Mucosa of descending colon (tissue), 3 donors: ENCODE measurements around the gene RAET1E. TPM values are rescaled to one million over a fixed set of nuclear protein-coding genes. Genes with fewer than 3 reads are reported as not detected.

Experiments
- ATAC-seq: fragments of 200-7000 bp; cut with Tn5 transposase; one replicate; pipeline ENCODE4 v1.9.1; 2020; ENCODE audit warnings: mild to moderate bottlenecking, moderate library complexity
- DNase-seq, 3 donors: peaks; one replicate each; pipeline ENCODE4 v3.0.0-alpha.2; 2020
- H3K36me3 ChIP-seq: fragments of 200-600 bp; one replicate; pipeline ENCODE4 v1.8.0; 2021; ENCODE audit warnings: low read depth, mild to moderate bottlenecking
- H3K4me1 ChIP-seq: fragments of 200-600 bp; one replicate; pipeline ENCODE4 v1.8.0; 2021; ENCODE audit warnings: low read depth, mild to moderate bottlenecking
- H3K4me3 ChIP-seq: fragments of 200-600 bp; one replicate; pipeline ENCODE4 v1.8.0; 2021; ENCODE audit warnings: mild to moderate bottlenecking
- H3K9me3 ChIP-seq: fragments of 200-600 bp; one replicate; pipeline ENCODE4 v1.8.0; 2021; ENCODE audit warnings: mild to moderate bottlenecking
- CTCF ChIP-seq: fragments of 200-600 bp; IDR thresholded peaks from one replicate; pipeline ENCODE4 v1.8.0; 2022; ENCODE audit warnings: antibody characterized with exemption, mild to moderate bottlenecking
- intact Hi-C, 2 donors: fragments of 100-400 bp; cut with DNase I in 1 of 2; cut with micrococcal nuclease in 1 of 2; formaldehyde crosslinking; loops; one replicate each; pipeline versions ENCODE4 v1.11.0 to v1.11.1; 2022; cut with DNase I, micrococcal nuclease
- total RNA-seq, 3 donors: library from RNA; stranded (reverse); fragmentation: NEBNext Ultra II Directional in 2 of 3; extraction: Animal tissue kit (Norgen Biotek cat#: 25700) in 2 of 3; gene quantifications; one replicate each; pipeline versions ENCODE4 v1.2.1 to v1.2.4, GENCODE V29; 2021 to 2023
- donor health status: DM: no; HTN: no; CAD: no; lungs with moderate emphysema.
- donor health status: DM: no; HTN: no; CAD: no.
- donor health status: DM: no; HTN: yes; CAD: no.

RAET1E gene
- total RNA-seq, 3 donors from 2014 or later, result 0.16 to 0.58 TPM; not detected in 1

GRCh38 chr6:149871182-149871581, 26.7 kb downstream of the RAET1E start:
- DNase-seq (no peak), ATAC-seq (no peak)
- H3K36me3 ChIP-seq, result no peaks in the 10 kb centered on the region
- H3K4me3 ChIP-seq, result no peak overlapping the region
- no peak for TF ChIP-seq CTCF
- intact Hi-C loops, result no loop called here
- H3K9me3 ChIP-seq, result no peaks in the 10 kb centered on the region
- no peaks in the 10 kb centered on the region for H3K4me1 ChIP-seq

- Histone ChIP-seq H3K4me1 (no peaks in the 10 kb centered on the region), H3K9me3 (no peaks in the 10 kb centered on the region), H3K4me3 (no peak overlapping the region), H3K36me3 (no peaks in the 10 kb centered on the region)
- no peak for DNase-seq
- no peak for ATAC-seq
- intact Hi-C loops, result no loop called here
- no peak for TF ChIP-seq CTCF
Observed at GRCh38 chr6:149869275-149869892, 28.5 kb downstream of the RAET1E start.

GRCh38 chr6:149867876-149868640, 29.9 kb downstream of the RAET1E start:
- DNase-seq, result no peak

GRCh38 chr6:149864578-149865535, 33.1 kb downstream of the RAET1E start:
- ATAC-seq (peak; percentile 26), DNase-seq (peak in 1 of 3 donors; percentile 68)
- no peak overlapping the region for H3K4me3 ChIP-seq
- H3K4me1 ChIP-seq, result peaks cover 10% of the 10 kb centered on the region
- H3K36me3 ChIP-seq, result no peaks in the 10 kb centered on the region
- intact Hi-C loops, result no loop called here
- peak; percentile 44 for TF ChIP-seq CTCF
- no peaks in the 10 kb centered on the region for H3K9me3 ChIP-seq

More at GRCh38 chr6:149867876-149868640, 29.9 kb downstream of the RAET1E start:
- intact Hi-C loops, result no loop called here
- no peak for ATAC-seq
- H3K36me3 ChIP-seq, result no peaks in the 10 kb centered on the region
- TF ChIP-seq CTCF, result no peak
- no peak overlapping the region for H3K4me3 ChIP-seq
- H3K9me3 ChIP-seq, result no peaks in the 10 kb centered on the region
- peaks cover under 1% of the 10 kb centered on the region for H3K4me1 ChIP-seq
